Measurements from ENCODE around the gene RAD51B.

DNA sequence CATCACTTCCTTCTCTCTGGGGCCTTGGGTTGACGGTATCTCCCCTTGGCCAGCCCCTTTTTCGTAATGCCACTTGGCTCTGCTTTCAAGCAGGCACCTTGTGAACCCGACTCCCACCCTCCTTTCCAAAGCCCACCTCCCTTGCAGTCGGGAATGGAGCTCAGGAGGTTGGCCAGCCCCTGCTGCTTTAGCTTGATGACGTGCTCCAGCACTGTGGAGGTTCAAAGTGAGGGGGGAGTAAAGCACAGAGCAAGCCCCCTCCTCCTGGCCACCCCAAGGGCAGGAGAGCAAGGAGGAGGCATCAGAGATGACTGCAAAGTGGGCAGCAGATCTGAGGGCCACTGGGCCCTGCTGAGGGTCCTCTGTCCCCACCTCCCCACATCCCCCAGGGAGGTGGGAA lies 869.9 kb downstream of the RAD51B start:
- TF ChIP-seq EZH2phosphoT487 (IDR thresholded peaks at IDR 0.05; ENCODE audit: low read length) (no peak), EZH2 (optimal IDR thresholded peaks at IDR 0.05; ENCODE audit: low read depth, low read length) (no peak)
- TF ChIP-seq, protein P1, sequence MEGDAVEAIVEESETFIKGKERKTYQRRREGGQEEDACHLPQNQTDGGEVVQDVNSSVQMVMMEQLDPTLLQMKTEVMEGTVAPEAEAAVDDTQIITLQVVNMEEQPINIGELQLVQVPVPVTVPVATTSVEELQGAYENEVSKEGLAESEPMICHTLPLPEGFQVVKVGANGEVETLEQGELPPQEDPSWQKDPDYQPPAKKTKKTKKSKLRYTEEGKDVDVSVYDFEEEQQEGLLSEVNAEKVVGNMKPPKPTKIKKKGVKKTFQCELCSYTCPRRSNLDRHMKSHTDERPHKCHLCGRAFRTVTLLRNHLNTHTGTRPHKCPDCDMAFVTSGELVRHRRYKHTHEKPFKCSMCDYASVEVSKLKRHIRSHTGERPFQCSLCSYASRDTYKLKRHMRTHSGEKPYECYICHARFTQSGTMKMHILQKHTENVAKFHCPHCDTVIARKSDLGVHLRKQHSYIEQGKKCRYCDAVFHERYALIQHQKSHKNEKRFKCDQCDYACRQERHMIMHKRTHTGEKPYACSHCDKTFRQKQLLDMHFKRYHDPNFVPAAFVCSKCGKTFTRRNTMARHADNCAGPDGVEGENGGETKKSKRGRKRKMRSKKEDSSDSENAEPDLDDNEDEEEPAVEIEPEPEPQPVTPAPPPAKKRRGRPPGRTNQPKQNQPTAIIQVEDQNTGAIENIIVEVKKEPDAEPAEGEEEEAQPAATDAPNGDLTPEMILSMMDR (IDR thresholded peaks at IDR 0.05; ENCODE audit: low read length): no peak
